GM18909 (cell line): Measurements from ENCODE around the gene HRH3.

ENCODE experiments used
- ATAC-seq: cut with Tn5 transposase; IDR thresholded peaks from one replicate; pipeline ENCODE4 v1.9.1; 2021; ENCODE audit warnings: mild to moderate bottlenecking; ENCODE audit not compliant: unreplicated experiment, poor library complexity

Gene HRH3

DNA sequence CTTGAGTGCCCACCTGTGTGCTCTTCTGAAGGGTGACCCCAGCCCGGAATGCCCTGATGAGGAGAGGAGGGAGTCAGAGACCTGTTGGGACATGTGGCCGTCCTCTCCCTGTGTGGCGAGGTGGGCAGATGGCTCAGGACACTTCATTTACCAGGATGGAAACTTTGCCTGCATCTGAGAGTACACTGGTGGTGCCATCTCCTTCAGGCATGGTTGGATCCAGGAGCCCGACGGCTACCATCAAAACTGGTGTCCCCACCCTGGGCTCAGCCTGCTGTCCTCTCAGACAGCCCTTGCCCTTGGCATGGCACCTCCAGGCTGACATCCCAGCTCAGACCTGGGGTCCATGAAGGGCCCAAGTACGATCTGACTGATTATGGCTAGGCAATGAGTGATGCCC lies 11.2 kb upstream of the HRH3 start:
- no peak for ATAC-seq

DNA sequence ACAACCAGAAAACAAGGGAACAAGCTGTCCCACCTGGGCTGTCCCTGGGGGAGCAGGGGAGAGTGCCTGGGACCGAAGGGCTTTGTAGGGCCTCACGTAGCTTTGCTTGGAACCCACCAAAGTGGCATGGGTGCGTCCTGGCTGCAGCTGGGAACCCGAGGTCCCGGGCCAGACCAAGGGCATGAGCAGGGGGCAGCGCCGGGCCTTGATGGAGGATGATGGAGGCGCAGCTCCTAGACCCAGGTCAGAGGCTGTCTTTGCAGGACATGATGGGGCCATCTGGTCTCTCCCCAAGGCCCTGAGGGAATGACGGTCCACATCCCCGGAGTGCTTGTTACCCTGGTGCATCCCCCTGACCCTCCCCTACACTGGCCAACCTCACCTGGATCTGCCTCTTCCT lies 10.6 kb upstream of the HRH3 start:
- ATAC-seq = no peak

DNA sequence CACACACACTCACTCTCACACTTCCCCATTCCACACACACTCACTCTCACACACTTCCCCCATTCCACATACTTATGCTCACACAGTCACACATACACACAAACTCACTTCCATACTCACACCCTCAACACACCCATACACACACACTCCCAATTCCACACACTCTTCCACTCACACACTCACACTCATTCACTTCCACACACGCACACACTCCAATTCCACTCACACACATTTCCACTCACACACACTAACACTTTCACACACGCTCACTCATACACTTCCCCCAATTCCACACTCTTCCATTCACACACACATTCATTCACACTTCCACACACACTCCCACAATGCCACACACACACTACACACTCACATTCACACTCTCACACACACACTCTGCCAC lies 10.2 kb upstream of the HRH3 start:
- ATAC-seq = no peak

DNA sequence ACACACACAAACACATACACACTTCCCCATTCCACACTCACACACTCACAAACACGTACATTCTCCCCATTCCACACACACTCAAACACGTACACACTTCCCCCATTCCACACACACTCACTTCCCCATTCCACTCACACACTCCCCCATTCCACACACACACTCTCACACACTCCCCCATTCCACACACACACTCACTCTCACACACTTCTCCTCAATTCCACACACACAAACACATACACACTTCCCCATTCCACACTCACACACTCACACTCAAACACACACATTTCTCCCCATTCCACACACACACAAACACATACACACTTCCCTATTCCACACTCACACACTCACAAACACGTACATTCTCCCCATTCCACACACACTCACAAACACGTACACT lies 9.6 kb upstream of the HRH3 start:
- no peak for ATAC-seq

DNA sequence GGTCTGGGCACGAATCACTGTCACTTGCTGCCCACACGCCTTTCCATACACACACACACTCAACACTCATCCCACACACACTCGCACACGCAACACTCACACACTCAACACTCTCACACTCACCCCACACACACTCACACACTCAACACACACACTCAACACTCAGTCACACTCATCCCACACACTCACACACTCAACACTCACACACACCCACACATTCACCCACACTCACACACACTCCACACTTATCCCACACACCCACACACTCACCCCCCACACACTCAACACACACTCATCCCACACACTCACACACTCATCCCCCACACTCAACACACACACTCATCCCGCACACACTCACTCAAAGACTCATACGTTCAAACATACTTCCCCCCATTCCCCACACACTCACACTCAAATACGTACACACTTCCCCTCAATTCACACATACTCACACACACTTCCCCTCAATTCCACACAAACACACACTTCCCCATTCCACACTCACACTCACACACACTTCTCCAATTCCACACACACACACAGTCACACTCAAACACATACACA lies 9.0 kb upstream of the HRH3 start:
- ATAC-seq = no peak

DNA sequence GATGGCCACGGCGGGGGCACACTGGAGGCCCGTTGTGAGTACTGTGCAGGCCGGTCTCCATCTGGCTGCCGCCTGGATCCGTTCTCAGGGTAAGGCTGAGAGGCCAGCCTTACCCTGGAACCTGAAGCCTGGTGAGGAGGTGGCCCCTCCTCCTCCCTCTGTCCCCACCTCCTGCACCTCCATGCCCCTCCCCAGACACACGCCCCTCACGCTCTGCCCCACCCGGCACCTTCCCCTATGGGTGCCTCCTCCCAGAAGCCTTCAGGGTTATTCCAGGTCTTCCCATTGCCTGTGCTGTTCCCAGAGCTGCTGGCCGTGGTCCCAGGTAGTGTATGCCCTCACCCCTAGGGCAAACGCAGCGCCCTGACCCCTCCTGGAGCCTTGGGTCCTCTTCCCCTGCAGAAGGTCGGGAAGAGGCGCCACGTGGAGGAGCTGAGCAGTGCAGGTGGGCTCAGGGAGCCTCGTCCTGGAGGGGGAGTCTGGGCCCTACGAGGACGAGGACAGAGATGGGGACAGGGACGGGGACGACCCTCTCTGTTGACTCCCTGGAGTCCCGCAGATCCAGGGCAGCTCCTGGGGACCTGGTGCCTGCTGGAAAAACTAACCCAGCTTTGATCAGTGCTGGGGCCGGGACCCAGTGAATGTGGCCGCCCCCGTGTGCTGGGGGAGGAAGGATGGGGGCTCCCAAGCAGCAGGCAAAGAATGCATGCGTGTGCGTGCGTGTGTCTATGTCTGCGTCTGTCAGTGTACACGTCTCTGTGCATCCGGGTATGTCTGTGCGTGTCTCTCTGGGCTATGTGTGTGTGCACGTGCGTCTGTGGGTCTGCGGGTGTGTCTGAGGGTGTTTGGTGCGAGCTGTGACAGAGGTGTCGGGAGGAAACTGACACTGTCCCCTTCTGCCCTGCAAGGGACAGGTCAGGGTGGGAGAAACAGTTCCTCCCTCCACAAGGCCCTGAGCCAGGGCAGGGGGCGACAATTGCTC lies 8.2 kb upstream of the HRH3 start:
- ATAC-seq = no peak

DNA sequence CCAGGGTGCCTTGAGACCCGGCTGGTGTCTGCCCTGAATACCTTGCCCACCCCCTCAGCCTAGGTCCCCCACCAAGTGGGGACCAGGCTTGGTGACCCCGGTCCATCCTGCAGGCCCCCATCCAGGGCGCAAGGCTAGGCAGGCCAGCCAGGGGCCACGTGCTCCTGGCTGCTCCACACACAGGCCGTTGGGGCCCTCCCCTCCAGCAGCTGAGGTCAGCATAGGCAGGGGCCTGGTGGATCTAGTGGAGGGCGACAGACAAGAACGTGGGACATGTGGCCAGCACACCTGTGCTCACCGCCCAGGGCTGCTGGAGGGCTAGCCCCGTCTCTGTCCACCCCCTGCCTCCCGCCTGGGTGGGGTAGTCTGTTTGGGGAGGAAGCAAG lies 7.5 kb upstream of the HRH3 start:
- ATAC-seq = no peak

DNA sequence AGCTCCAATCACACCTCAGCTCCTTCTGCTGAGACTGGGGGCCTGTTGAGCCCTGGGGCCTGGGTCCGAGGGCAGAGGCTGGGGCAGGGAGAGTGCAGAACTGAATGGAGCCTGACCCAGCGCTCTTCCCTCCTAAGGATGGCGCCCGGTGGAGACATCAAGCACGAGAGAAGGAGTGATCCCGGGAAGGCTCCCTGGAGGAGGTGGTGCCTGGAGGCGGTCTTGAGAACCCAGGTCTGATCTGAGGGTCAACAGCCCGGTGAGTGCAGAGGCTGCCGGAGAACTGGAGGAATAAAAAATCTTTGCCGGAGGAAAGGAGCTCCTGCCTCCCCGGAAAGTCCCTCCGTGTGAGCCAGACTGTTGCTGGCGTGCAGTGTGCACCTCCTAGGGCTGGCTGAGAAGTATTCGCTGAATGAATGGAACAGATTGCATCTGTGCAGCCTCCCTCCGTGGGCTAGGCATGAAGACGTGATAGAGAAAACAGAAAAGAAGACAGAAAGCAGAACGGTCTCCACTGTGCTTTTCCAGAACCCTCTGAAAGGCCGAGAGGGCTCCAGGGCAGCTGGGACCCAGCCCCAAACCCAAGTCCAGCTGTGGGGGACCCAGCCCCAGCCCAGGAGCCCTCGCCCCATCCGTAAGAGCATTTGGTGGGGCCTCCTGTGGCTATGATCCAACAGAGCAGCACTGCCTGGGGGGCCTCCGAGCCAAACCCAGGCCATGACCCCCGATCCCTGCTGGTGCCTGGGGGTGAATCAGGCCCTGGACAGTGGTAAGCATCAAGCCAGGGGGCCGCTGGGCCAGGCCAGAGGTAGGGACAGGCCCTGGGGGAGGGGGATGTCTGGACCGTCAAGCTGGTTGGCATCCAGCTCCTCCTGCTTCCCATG lies 6.9 kb upstream of the HRH3 start:
- ATAC-seq = no peak

DNA sequence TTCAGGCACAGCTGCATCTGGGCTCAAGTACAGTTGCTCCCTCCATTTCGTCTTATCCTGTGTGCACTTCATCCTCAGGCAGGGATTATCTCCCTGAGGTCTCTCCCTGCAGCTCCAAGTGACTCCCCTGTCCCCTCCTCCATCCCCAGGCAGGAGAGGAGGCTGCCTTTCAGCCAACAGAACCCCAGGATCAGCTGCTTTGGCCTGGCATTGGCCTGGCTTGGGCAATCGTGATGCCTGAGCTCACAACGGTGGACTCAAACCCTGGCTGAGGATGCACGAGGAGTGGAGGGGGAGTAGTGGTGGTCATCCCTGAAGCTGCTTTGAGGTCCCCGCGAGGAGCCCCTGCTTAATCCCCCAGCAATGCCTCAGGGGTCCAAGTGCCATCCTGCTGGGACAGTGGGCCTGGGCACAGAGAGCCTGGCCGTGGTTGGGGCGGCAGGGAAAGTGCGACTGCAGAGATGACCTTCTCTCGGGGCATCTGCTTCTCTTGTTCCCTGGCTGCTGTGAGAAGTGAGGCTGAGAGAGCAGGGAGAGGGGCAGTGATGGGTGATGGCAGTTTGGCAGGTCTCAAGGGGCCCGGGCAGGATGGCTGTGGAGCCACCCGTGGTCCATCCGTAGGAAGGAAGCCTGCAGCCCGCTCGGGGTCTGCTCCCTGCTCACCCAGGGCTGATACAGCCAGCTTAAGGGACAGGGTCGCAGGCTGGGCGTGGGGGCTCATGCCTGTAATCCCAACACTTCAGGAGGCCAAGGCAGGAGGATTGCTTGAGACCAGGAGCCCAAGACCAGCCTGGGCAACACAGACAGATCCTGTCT lies 6.0 kb upstream of the HRH3 start:
- ATAC-seq = no peak

DNA sequence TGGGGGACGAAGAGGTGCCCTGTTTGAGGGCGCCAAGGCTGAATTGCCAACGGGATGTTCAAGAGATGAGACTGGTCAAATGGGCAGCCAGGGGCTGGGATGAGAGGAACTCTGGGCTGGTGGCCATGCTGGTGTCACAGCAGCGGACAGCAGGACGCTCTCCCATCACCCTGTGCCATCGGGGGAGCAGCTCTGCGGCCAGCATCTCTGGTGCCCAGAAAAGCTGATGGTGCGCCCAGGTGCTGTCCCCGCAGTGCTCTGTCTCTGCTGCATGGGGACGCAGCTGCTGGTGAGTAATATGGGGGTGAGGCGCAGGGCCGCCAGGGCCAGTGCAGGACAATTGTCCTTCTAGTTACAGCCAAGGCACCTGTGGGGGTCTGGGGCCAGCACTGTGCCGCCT lies 4.9 kb upstream of the HRH3 start:
- no peak for ATAC-seq

DNA sequence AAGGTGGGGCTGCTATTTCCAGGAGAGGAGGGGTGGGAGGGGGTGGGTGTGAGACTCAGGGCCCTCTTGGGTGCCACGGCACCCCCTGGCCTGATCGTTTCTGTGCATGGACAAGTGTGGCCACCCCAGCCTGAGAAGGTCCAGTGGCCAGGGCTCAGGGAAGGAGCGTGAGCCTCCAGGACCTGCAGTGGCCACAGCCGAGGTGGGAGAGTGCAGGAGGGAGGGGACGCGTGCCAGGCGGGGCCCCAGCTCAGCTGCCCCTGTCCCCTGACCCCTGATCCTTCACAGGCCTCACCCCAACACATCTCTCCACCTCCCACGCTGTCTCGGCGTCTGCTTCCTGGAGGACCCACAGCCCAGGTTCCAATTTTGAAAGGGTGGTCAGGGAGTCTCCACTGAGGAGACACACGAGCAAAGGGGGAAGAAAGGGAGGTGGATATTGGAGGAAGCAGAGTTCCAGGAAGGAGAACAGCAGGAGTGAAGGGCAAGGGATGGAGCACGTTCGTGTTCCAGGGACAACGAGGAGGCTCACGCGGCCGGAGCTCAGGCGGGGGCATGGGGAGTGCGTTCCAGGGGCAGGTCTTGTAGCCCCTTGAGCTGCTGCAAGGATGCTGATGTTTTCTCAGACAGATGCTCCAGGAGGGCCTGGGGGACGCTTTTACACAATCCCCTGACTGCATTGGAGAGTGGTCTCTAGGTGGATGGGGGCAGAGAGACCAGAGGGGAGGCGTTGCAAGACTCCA lies 4.2 kb upstream of the HRH3 start:
- no peak for ATAC-seq

DNA sequence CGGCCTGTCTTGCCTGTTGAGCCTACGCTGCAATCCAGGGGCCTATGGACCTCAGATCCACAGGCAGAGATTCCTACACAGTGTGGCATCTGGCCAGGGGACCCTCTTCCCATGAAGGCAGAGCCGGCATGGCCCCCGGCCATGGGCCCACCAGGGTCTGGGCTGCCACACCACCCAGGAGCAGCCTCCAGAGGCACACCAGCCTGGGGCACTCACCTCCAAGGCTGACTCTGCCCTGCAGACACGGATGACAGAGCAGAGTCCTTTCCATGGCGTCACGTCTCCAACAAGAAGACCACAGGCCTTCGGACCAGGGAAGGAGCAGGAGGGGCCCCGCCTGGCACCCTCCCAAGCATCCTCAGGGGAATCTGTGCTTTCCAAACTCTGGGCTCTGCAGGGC lies 3.5 kb upstream of the HRH3 start:
- no peak for ATAC-seq

DNA sequence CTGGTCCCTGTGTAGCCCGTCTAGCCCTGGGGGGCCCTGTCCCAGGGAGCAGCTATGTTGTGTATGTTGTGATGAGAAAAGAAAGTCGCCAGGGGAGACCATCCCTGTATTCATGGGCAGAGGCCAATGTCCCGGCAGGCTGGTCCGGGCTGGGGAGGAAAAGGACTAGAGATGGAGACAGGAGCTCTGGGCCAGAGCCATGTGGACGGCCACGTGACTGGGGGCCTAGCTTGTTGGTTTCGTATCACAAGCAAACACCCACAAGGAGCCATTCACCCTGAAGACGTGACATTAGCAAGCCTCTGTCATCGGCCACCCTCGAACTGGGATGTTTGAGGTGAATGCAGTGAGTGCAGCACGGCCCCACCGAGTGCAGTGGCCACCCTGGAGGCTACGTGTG lies 2.9 kb upstream of the HRH3 start:
- no peak for ATAC-seq

DNA sequence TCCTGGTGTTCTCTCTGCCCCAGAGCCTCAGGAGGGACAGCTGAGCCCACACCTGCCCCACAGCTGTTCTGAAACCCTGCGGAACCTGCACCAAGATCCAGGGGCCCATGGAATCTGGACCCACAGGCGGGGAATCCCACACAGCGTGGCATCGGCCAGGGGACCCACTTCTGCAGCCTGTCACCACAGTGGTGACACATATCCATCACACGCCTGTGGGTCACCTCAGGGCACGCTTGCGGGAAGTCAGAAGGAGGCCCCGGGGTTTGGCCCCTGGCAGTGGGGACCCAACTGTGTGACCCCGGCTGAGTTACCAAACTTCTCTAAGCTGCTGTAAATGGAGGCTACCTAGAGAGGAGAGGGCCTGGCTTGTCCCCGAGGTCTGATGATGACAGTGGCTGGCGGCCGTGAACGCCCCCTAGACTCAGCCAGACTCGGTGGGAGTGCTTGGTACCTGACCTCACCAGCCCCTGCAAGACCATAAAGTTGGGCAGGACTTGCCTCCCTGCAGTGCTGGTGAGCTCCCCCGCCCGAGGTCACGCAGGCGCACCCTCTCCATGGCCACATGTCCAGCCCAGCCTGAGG lies 2.3 kb upstream of the HRH3 start:
- ATAC-seq = no peak

DNA sequence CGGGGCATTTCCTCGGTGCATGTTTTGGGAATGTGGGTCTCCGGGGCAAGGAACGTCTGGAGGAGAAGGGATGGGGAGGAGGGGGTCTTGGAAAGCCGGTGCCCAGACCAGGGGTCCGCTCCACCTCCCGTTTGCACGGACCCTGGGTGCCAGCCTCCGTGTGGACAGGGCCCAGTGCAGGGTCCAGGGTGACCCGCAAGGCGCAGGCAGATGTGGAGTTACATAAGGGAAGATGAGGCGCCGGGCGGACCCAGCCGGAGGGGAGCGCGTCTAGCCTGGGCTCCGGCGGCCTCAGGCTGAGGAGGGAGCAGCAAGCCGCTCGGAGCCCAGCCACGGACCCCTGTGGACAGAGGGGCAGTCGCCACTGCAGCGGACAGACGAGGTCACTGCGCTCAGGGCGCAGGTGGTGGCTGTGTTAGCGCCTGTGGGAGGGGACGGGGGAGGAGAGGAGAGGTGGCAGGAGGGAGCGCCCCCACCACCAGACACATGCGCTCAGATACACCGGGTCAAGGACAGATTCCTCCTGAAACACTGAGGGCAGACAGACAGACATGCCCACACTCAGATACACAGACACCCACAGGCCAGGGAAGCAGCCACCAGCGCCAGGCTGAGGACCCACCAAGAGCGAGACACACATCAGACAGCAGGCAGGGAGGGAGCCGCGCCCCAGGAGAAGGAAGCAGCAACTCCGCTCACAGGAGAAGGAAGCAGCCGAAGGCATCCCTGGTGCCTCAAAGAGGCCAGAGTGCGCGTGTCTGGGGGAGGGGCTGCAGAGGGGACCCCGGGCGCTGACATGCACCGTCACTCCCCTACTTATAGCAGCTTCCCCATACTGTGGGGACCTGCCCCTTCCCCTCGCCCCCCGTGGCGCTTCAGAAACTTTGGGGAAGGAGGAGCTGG lies 839 bp upstream of the HRH3 start:
- ATAC-seq = no peak

DNA sequence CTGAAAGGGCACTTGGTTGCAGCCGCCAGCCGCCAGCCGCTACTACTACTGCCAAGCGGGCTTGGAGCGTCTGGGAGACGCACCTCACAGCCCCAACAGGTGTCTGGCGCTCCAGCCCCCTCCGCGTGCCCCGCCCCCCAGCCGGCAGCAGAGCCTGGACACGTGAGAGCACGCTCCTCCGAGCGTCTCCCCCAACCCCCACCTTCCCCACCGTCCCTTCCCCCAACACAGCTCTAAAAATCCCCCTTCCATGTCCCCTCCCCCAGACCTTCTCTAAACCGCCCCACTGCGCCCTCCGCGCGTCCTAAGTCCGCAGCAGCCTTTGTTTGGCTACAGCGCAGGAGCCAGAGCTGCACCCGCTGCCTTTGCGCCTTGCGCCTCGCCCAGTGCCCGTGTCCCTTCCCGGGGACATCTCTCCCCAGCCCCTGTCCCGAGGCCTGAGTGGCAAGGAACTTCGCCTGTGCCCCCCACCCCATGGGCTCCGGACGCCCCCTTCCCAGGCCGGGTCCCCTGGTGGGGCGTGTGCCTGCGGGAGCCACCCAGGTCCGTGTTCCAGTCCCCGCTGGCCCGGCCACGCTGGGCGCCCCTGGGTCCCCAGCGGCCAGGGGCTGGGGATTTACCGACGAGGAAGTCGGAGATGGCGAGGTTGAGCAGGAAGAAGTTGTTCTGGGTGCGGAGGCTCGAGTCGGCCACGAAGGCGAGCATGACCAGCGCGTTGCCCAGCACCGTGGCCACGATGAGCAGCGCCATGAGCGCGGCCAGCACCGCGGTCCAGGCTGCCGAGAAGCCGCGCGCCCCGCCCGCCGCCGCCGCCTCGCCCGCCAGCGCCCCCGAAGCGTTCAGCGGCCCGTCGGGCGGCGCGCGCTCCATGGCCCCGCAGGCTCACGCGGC lies 732 bp downstream of the HRH3 start:
- ATAC-seq = no peak
